ENCODE data around the gene RAB4A. TPM values are rescaled to one million over a fixed set of nuclear protein-coding genes. Genes with fewer than 3 reads are reported as not detected.

RAB4A gene
- total and polyA plus RNA-seq, 5 experiments from 2014 or later = 16.8 to 50.4 (median 22.4) TPM

DNA sequence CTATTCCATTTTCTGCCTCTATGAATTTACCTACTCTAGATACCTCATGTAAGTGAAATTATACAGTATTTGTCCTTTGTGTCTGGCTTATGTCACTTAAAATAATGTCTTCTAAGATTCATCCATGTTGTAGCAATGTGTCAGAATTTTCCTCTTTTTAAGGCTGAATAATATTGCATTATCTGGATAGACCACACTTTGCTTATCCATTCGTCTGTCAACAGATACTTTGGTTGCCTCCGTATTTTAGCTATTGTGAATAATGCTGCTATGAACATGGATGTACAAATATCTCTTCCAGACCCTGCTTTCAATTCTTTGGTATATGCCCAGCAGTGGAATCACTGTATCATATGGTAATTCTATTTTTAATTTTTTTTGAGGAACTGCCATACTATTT is 82.1 kb downstream of the RAB4A start:
- no peak for ATAC-seq
- POLR2A ChIA-PET = no interaction called here
- H3K9me3 Mint-ChIP-seq = peaks cover 0 to 22% (median 8%) of the 10 kb centered on the region in 9 donors
- no peaks in the 10 kb centered on the region for H3K4me1 Mint-ChIP-seq
- H3K27me3 Mint-ChIP-seq = peaks cover under 1 to 37% (median 15%) of the 10 kb centered on the region in 5 donors
- H3K36me3 Mint-ChIP-seq = peaks cover 0 to 9% (median 6%) of the 10 kb centered on the region in 3 donors
- H3K27ac Mint-ChIP-seq = no peak overlapping the region
- H3K4me3 Mint-ChIP-seq = no peak overlapping the region
- DNase-seq = no peak

DNA sequence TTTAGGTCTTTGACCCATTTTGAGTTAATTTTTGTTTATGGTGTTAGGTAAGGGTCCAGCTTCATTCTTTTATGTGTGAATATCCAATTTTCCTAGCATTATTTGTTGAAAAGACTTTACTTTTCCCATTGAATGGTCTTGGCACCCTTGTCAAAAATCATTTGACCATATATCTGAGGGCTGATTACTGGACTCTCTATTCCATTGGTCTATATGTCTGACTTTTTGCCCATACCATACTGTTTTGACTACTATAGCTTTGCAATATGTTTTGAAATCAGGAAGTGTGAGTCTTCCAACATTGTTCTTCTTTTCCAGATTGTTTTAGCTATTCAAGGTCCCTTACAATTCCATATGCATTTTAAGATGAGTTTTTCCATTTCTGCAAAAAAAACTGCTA is 83.3 kb downstream of the RAB4A start:
- Mint-ChIP-seq H3K9me3 (peaks cover 0 to 22% (median 8%) of the 10 kb centered on the region in 9 donors), H3K27me3 (peaks cover 5 to 45% (median 22%) of the 10 kb centered on the region in 5 donors), H3K27ac (no peak overlapping the region), H3K36me3 (peaks cover 0 to 9% (median 6%) of the 10 kb centered on the region in 3 donors), H3K4me3 (no peak overlapping the region), H3K4me1 (no peaks in the 10 kb centered on the region)
- ATAC-seq (no peak), DNase-seq (no peak)
- POLR2A ChIA-PET = no interaction called here

Other genes with a start within 250 kb of the RAB4A start
- gene CCSAP, start 71.9 kb downstream of the RAB4A start, total RNA-seq = 1 to 10 TPM; 8.0 to 9.2 TPM
- gene CCSAP, start 71.9 kb downstream of the RAB4A start, polyA plus RNA-seq = 1 to 10 TPM; 1.2 to 1.5 (median 1.3) TPM
- gene ACTA1, start 163.0 kb downstream of the RAB4A start, total RNA-seq = under 1 TPM; 0.34 to 0.36 TPM
- not detected for gene ACTA1, start 163.0 kb downstream of the RAB4A start, polyA plus RNA-seq
- gene NUP133, start 237.2 kb downstream of the RAB4A start, total RNA-seq = 10 to 100 TPM; 44.0 to 46.2 TPM
- 10 to 100 TPM; 14.5 to 17.7 (median 15.5) TPM for gene NUP133, start 237.2 kb downstream of the RAB4A start, polyA plus RNA-seq

Data from naive thymus-derived CD8-positive, alpha-beta T cell (primary cell).